Hepatocyte (in vitro differentiated cells): ENCODE measurements around the gene PPP1R13L.

Experiments
- EZH2 ChIP-seq: fragments of 200-600 bp; sonication (generic); IDR thresholded peaks from 2 replicates; pipeline ENCODE4 v1.6.1; 2016; ENCODE audit warnings: antibody characterized with exemption, mild to moderate bottlenecking, borderline replicate concordance
- EZH2phosphoT487 ChIP-seq: fragments of 200-600 bp; sonication (generic); IDR thresholded peaks from one replicate; pipeline ENCODE4 v1.6.1; 2018; ENCODE audit warnings: antibody characterized with exemption, mild to moderate bottlenecking, low read depth, moderate library complexity; ENCODE audit not compliant: unreplicated experiment, severe bottlenecking
- TF ChIP-seq, protein P1 (sequence below): fragments of 200-600 bp; sonication (generic); IDR thresholded peaks from 2 replicates; pipeline ENCODE4 v1.5.1; 2016; ENCODE audit warnings: antibody characterized with exemption, mild to moderate bottlenecking; ENCODE audit not compliant: poor library complexity

GRCh38 chr19:45423033-45423588 lies 18.2 kb upstream of the PPP1R13L start:
- TF ChIP-seq, protein P1, sequence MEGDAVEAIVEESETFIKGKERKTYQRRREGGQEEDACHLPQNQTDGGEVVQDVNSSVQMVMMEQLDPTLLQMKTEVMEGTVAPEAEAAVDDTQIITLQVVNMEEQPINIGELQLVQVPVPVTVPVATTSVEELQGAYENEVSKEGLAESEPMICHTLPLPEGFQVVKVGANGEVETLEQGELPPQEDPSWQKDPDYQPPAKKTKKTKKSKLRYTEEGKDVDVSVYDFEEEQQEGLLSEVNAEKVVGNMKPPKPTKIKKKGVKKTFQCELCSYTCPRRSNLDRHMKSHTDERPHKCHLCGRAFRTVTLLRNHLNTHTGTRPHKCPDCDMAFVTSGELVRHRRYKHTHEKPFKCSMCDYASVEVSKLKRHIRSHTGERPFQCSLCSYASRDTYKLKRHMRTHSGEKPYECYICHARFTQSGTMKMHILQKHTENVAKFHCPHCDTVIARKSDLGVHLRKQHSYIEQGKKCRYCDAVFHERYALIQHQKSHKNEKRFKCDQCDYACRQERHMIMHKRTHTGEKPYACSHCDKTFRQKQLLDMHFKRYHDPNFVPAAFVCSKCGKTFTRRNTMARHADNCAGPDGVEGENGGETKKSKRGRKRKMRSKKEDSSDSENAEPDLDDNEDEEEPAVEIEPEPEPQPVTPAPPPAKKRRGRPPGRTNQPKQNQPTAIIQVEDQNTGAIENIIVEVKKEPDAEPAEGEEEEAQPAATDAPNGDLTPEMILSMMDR = no peak
- no peak for TF ChIP-seq EZH2
- no peak for TF ChIP-seq EZH2phosphoT487
